PC-3 (cell line): ENCODE data around the gene ZFAND6. TPM values are rescaled to one million over a fixed set of nuclear protein-coding genes. Genes with fewer than 3 reads are reported as not detected.

Experiments used
- ATAC-seq: fragments of 200-7000 bp; cut with Tn5 transposase; 2 replicates; pipeline ENCODE4 v1.9.1; 2020; ENCODE audit warnings: mild to moderate bottlenecking, moderate library complexity
- BruUV-seq: library from RNA; stranded (reverse); fragments of 400-500 nt; replicated peaks from 2 replicates; lab custom pipeline; 2021; lab: Mats Ljungman, UMichigan
- CTCF ChIA-PET: fragments of 300-600 bp; sonication (Branson Sonifier 250); formaldehyde crosslinking; loops from one replicate; lab custom pipeline; 2022; ENCODE audit warnings: antibody characterized with exemption; lab: Charles Lee
- POLR2A ChIA-PET: fragments of 300-600 bp; sonication (Branson Sonifier 250); formaldehyde crosslinking; loops from one replicate; lab custom pipeline; 2022; ENCODE audit warnings: antibody characterized with exemption; ENCODE audit not compliant: unreplicated experiment; lab: Charles Lee
- DNase-seq: peaks from one replicate; pipeline ENCODE4 v3.0.0-alpha.2; 2015
- H2AFZ ChIP-seq: fragments of 300-600 bp; sonication (generic); 2 replicates; pipeline ENCODE4 v1.6.0; 2016; ENCODE audit warnings: antibody characterized with exemption, low read length
- H3F3A ChIP-seq: fragments of 300-600 bp; sonication (generic); one replicate; pipeline ENCODE4 v1.6.0; 2017; ENCODE audit warnings: antibody characterized with exemption, low read length, control low read depth, mild to moderate bottlenecking; ENCODE audit not compliant: unreplicated experiment
- H3K27ac ChIP-seq: fragments of 300-600 bp; sonication (generic); 2 replicates; pipeline ENCODE4 v1.5.1; 2016; ENCODE audit warnings: mild to moderate bottlenecking, low read length
- H3K27me3 ChIP-seq: fragments of 300-600 bp; sonication (generic); 2 replicates; pipeline ENCODE4 v1.6.1; 2016; ENCODE audit warnings: low read length, mixed read lengths
- H3K36me3 ChIP-seq: fragments of 300-600 bp; sonication (generic); 2 replicates; pipeline ENCODE4 v1.6.1; 2016; ENCODE audit warnings: low read depth, mixed run types, low read length, mixed read lengths
- H3K4me1 ChIP-seq: fragments of 300-600 bp; sonication (generic); 2 replicates; pipeline ENCODE4 v1.5.1; 2016; ENCODE audit warnings: low read length; ENCODE audit not compliant: insufficient read depth
- H3K4me2 ChIP-seq: fragments of 300-600 bp; sonication (generic); 2 replicates; pipeline ENCODE4 v1.6.0; 2016; ENCODE audit warnings: low read length
- H3K4me3 ChIP-seq: fragments of 300-600 bp; sonication (generic); 2 replicates; pipeline ENCODE4 v1.5.1; 2016; ENCODE audit warnings: mild to moderate bottlenecking, low read length, mixed read lengths
- H3K79me2 ChIP-seq: fragments of 300-600 bp; sonication (generic); 2 replicates; pipeline ENCODE4 v1.6.1; 2017; ENCODE audit warnings: low read length, mixed read lengths
- H3K9ac ChIP-seq: fragments of 300-600 bp; sonication (generic); 2 replicates; pipeline ENCODE4 v1.6.0; 2016; ENCODE audit warnings: mild to moderate bottlenecking, low read length
- H3K9me2 ChIP-seq: fragments of 300-600 bp; sonication (generic); replicated peaks from 2 replicates; pipeline ENCODE4 v1.6.1; 2016; ENCODE audit warnings: mixed run types, low read length, mixed read lengths
- H3K9me3 ChIP-seq: fragments of 300-600 bp; sonication (generic); 2 replicates; pipeline ENCODE4 v1.6.1; 2016; ENCODE audit warnings: low read length, mixed read lengths
- H4K20me1 ChIP-seq: fragments of 300-600 bp; sonication (generic); 2 replicates; pipeline ENCODE4 v1.6.1; 2016; ENCODE audit warnings: low read length, mixed read lengths
- CTCF ChIP-seq: fragments of 300-600 bp; sonication (generic); conservative IDR thresholded peaks from 2 replicates; pipeline ENCODE4 v1.5.1; 2017; ENCODE audit warnings: antibody characterized with exemption, low read depth, mild to moderate bottlenecking, low read length
- EZH2 ChIP-seq: fragments of 300-600 bp; sonication (generic); IDR thresholded peaks from one replicate; pipeline ENCODE4 v1.6.1; 2017; ENCODE audit warnings: antibody characterized with exemption, mild to moderate bottlenecking, low read length; ENCODE audit not compliant: unreplicated experiment
- EZH2phosphoT487 ChIP-seq: fragments of 300-600 bp; sonication (generic); IDR thresholded peaks from 2 replicates; pipeline ENCODE4 v1.6.1; 2018; ENCODE audit warnings: mild to moderate bottlenecking, antibody characterized with exemption, low read length, borderline replicate concordance
- intact Hi-C: fragments of 100-400 bp; cut with micrococcal nuclease; formaldehyde crosslinking; loops from 2 replicates; pipeline ENCODE4 v1.9.0; 2023
- total RNA-seq: library from RNA; depleted of rRNA; stranded (reverse); fragments of >200 nt; gene quantifications from 2 replicates; pipeline ENCODE4 v1.2.3, GENCODE V29; 2014; rRNA removed

Gene ZFAND6
- total RNA-seq, 1 experiment from 2014 or later = 96.6 TPM

- no peaks in the 10 kb centered on the region for H3K27me3 ChIP-seq
- no peaks in the 10 kb centered on the region for H3K79me2 ChIP-seq
- H3K4me2 ChIP-seq = no peak overlapping the region
- H3K36me3 ChIP-seq = peaks cover 33% of the 10 kb centered on the region
- intact Hi-C loops = no loop called here
- DNase-seq = no peak
- no peak overlapping the region for H3K9ac ChIP-seq
- H2AFZ ChIP-seq = no peak overlapping the region
- POLR2A ChIA-PET = no interaction called here
- CTCF ChIA-PET = no interaction called here
- H4K20me1 ChIP-seq = no peaks in the 10 kb centered on the region
- H3K27ac ChIP-seq = no peak overlapping the region
- no peaks in the 10 kb centered on the region for H3K9me2 ChIP-seq
- no peaks in the 10 kb centered on the region for H3K9me3 ChIP-seq
- no TSS peak for BruUV-seq
- ATAC-seq = no peak
- no peaks in the 10 kb centered on the region for H3F3A ChIP-seq
- H3K4me3 ChIP-seq = no peak overlapping the region
- no peaks in the 10 kb centered on the region for H3K4me1 ChIP-seq
- TF ChIP-seq CTCF (no peak), EZH2phosphoT487 (no peak), EZH2 (no peak)
These were observed 126.6 kb downstream of the ZFAND6 start for GRCh38 chr15:80186066-80186465.

- no peak overlapping the region for H3K4me3 ChIP-seq
- H3K9ac ChIP-seq = no peak overlapping the region
- H3F3A ChIP-seq = no peaks in the 10 kb centered on the region
- no peak overlapping the region for H3K4me2 ChIP-seq
- peaks cover 29% of the 10 kb centered on the region for H3K36me3 ChIP-seq
- no peaks in the 10 kb centered on the region for H3K79me2 ChIP-seq
- no peak for ATAC-seq
- no peaks in the 10 kb centered on the region for H4K20me1 ChIP-seq
- ChIA-PET CTCF (no interaction called here), POLR2A (no interaction called here)
- BruUV-seq = no TSS peak
- no peaks in the 10 kb centered on the region for H3K4me1 ChIP-seq
- no peaks in the 10 kb centered on the region for H3K9me3 ChIP-seq
- no peak overlapping the region for H3K27ac ChIP-seq
- no peak for DNase-seq
- no peak overlapping the region for H2AFZ ChIP-seq
- H3K9me2 ChIP-seq = no peaks in the 10 kb centered on the region
- no peak for TF ChIP-seq EZH2phosphoT487
- TF ChIP-seq EZH2 = no peak
- no peak for TF ChIP-seq CTCF
- H3K27me3 ChIP-seq = no peaks in the 10 kb centered on the region
- intact Hi-C loops = no loop called here
These were observed 127.1 kb downstream of the ZFAND6 start for GRCh38 chr15:80186597-80186996.

Other genes starting within 250 kb of the ZFAND6 start
- 28.8 and 53.1 TPM in 2 replicates for gene MTHFS, start 162.7 kb upstream of the ZFAND6 start, total RNA-seq
- gene BCL2A1, start 88.5 kb upstream of the ZFAND6 start, total RNA-seq = 16.9 and 21.1 TPM in 2 replicates
- 55.4 and 59.4 TPM in 2 replicates for gene FAH, start 93.3 kb downstream of the ZFAND6 start, total RNA-seq
- gene CTXND1, start 192.5 kb downstream of the ZFAND6 start, total RNA-seq = not detected in 2 replicates